ENCODE measurements around the gene SDF2L1. TPM values are rescaled to one million over a fixed set of nuclear protein-coding genes. Genes with fewer than 3 reads are reported as not detected.

Gene SDF2L1
- total RNA-seq, 2 donors from 2014 or later = 30.5 to 87.2 TPM

- TF ChIP-seq POLR2AphosphoS5 (IDR thresholded peaks at IDR 0.05) (no peak), POLR2A (IDR thresholded peaks at IDR 0.05) (no peak), CTCF (IDR thresholded peaks at IDR 0.05) (no peak)
- DNase-seq (ENCODE audit: low spot score) = no peak
- Histone ChIP-seq H3K4me3 (no peak overlapping the region), H3K27ac (peak overlapping the region in 1 of 2 donors; percentile 38), H3K36me3 (no peaks in the 10 kb centered on the region), H3K4me1 (replicated peaks) (peaks cover 11% of the 10 kb centered on the region), H3K27me3 (replicated peaks; ENCODE audit: insufficient read depth) (no peaks in the 10 kb centered on the region), H3K9me3 (no peaks in the 10 kb centered on the region)
- 57% methylated on average over 23 of the region's 23 CpGs for WGBS
- intact Hi-C loops (cut with DNase I) = no loop called here
Measured at GRCh38 chr22:21622919-21623647, 19.0 kb upstream of the SDF2L1 start.

- no peak overlapping the region for H3K4me3 ChIP-seq
- no peak for DNase-seq (ENCODE audit: low spot score)
- no peak for TF ChIP-seq POLR2A (IDR thresholded peaks at IDR 0.05)
- no peak for TF ChIP-seq CTCF (IDR thresholded peaks at IDR 0.05)
- TF ChIP-seq POLR2AphosphoS5 (IDR thresholded peaks at IDR 0.05) = no peak
- H3K36me3 ChIP-seq = no peaks in the 10 kb centered on the region
- H3K27me3 ChIP-seq (replicated peaks; ENCODE audit: insufficient read depth) = no peaks in the 10 kb centered on the region
- peak overlapping the region in 1 of 2 donors; percentile 38 for H3K27ac ChIP-seq
- peaks cover 15% of the 10 kb centered on the region for H3K4me1 ChIP-seq (replicated peaks)
- intact Hi-C loops (cut with DNase I) = no loop called here
- H3K9me3 ChIP-seq = no peaks in the 10 kb centered on the region
- 33% methylated on average over 6 of the region's 7 CpGs for WGBS
Measured at GRCh38 chr22:21623648-21623970, 18.5 kb upstream of the SDF2L1 start.

DNA sequence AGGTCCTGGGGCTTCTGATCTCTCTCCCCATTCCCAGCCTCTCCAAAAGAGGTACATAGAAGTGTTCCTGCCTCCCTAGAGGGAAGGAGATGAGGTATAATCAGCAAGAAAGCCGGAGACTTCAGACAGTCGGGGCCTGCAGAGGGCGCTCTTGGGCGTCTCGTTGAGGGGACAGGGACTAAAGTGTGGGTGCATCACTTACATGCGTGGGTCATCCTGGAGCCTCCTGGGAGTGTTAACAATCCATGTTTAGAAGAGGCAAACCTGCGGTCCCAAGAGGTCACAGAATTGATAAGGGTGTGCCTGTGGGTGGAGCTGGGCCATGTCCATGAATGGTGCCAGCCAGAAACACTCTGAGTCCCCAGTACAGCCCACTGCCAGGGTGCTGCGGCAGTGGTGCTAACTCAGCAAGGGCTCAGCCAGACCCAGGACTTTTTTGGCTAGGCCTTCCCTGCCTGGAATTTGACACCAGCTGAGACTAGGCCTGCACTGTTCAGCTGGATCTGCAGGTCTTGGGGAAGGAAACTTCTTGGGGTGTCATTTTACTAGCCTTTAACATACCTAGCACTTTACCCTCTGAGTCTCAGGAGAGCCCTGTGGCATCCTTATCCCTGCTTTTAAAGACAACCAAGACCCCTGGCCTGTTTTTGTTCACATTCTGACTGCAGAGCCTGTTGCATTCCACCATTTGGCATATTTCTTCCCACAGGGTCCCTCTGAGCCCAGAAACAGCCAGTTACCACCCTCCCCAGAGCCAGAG, 17.8 kb upstream of the SDF2L1 start:
- Histone ChIP-seq H3K27ac (no peak overlapping the region), H3K36me3 (no peaks in the 10 kb centered on the region), H3K9me3 (no peaks in the 10 kb centered on the region), H3K4me3 (no peak overlapping the region), H3K27me3 (replicated peaks; ENCODE audit: insufficient read depth) (no peaks in the 10 kb centered on the region), H3K4me1 (replicated peaks) (peaks cover 19% of the 10 kb centered on the region)
- peak; percentile 11 for TF ChIP-seq POLR2AphosphoS5 (IDR thresholded peaks at IDR 0.05)
- peak in 1 of 4 experiments; percentile 7 for TF ChIP-seq CTCF (IDR thresholded peaks at IDR 0.05)
- TF ChIP-seq POLR2A (IDR thresholded peaks at IDR 0.05) = no peak
- WGBS = 32% methylated on average over 8 of the region's 8 CpGs
- intact Hi-C loops (cut with DNase I) = no loop called here
- peak; percentile 36 for DNase-seq (ENCODE audit: low spot score)

- no peak overlapping the region for H3K4me3 ChIP-seq
- H3K27ac ChIP-seq = no peak overlapping the region
- no peaks in the 10 kb centered on the region for H3K9me3 ChIP-seq
- intact Hi-C loops (cut with DNase I) = no loop called here
- 81% methylated on average over 12 of the region's 12 CpGs for WGBS
- no peaks in the 10 kb centered on the region for H3K27me3 ChIP-seq (replicated peaks; ENCODE audit: insufficient read depth)
- TF ChIP-seq CTCF (IDR thresholded peaks at IDR 0.05) (no peak), POLR2A (IDR thresholded peaks at IDR 0.05) (no peak), POLR2AphosphoS5 (IDR thresholded peaks at IDR 0.05) (no peak)
- H3K4me1 ChIP-seq (replicated peaks) = peaks cover 19% of the 10 kb centered on the region
- no peak for DNase-seq (ENCODE audit: low spot score)
- H3K36me3 ChIP-seq = no peaks in the 10 kb centered on the region
Measured at GRCh38 chr22:21624880-21625791, 17.0 kb upstream of the SDF2L1 start.

All from prostate gland (tissue), 2 donors.